ENCODE measurements around the gene EXOC3. TPM values are rescaled to one million over a fixed set of nuclear protein-coding genes. Genes with fewer than 3 reads are reported as not detected.
"Not testable (repeated sequence)": the region's sequence is repeated elsewhere in the genome, so short reads cannot be mapped to it uniquely, and the experiment has no call there.

The EXOC3 gene
- total RNA-seq, 1 experiment from 2014 or later: 24.4 TPM

- Histone ChIP-seq H3K9ac (ENCODE audit: low read length) (0 out of 2 replicates have a peak overlapping the region, but pooled peaks have one; percentile 54), H3K36me3 (ENCODE audit: insufficient read depth, low read length) (no peaks in the 10 kb centered on the region), H3K27me3 (ENCODE audit: low read length) (no peaks in the 10 kb centered on the region), H3K27ac (ENCODE audit: low read length) (no peak overlapping the region), H3K9me2 (replicated peaks; ENCODE audit: insufficient read depth, low read length) (no peaks in the 10 kb centered on the region), H2AFZ (ENCODE audit: low read length) (no peak overlapping the region), H3K4me1 (ENCODE audit: low read length) (peaks cover 24% of the 10 kb centered on the region), H3K9me3 (ENCODE audit: low read length) (no peaks in the 10 kb centered on the region), H3K4me3 (ENCODE audit: low read length) (no peak overlapping the region), H3K79me2 (ENCODE audit: low read length) (no peaks in the 10 kb centered on the region), H4K20me1 (ENCODE audit: insufficient read depth, low read depth, low read length) (peaks cover 5% of the 10 kb centered on the region; the same call in 1 of the 2 replicates), H3K4me2 (ENCODE audit: low read depth, low read length, poor library complexity, severe bottlenecking) (peak overlapping the region; percentile 65)
- no peak for DNase-seq
Measured at GRCh38 chr5:398475-399295, 44.3 kb upstream of the EXOC3 start.

GRCh38 chr5:399296-400281, 43.4 kb upstream of the EXOC3 start:
- H3K27me3 ChIP-seq (ENCODE audit: low read length): no peaks in the 10 kb centered on the region
- H3K79me2 ChIP-seq (ENCODE audit: low read length): no peaks in the 10 kb centered on the region
- peak overlapping the region; percentile 54 for H3K9ac ChIP-seq (ENCODE audit: low read length)
- no peaks in the 10 kb centered on the region for H3K9me3 ChIP-seq (ENCODE audit: low read length)
- H2AFZ ChIP-seq (ENCODE audit: low read length): no peak overlapping the region
- H3K4me2 ChIP-seq (ENCODE audit: low read depth, low read length, poor library complexity, severe bottlenecking): peak overlapping the region; percentile 65
- no peaks in the 10 kb centered on the region for H3K36me3 ChIP-seq (ENCODE audit: insufficient read depth, low read length)
- DNase-seq: peak; percentile 79
- H3K27ac ChIP-seq (ENCODE audit: low read length): no peak overlapping the region
- H4K20me1 ChIP-seq (ENCODE audit: insufficient read depth, low read depth, low read length): peaks cover 5% of the 10 kb centered on the region; the same call in 1 of the 2 replicates
- no peaks in the 10 kb centered on the region for H3K9me2 ChIP-seq (replicated peaks; ENCODE audit: insufficient read depth, low read length)
- H3K4me1 ChIP-seq (ENCODE audit: low read length): peaks cover 24% of the 10 kb centered on the region
- peak overlapping the region; percentile 36; the same call in 1 of the 2 replicates for H3K4me3 ChIP-seq (ENCODE audit: low read length)

GRCh38 chr5:400282-401145, 42.5 kb upstream of the EXOC3 start:
- H4K20me1 ChIP-seq (ENCODE audit: insufficient read depth, low read depth, low read length): peaks cover 5% of the 10 kb centered on the region; the same call in 1 of the 2 replicates
- DNase-seq: no peak
- no peaks in the 10 kb centered on the region for H3K36me3 ChIP-seq (ENCODE audit: insufficient read depth, low read length)
- H3K27ac ChIP-seq (ENCODE audit: low read length): no peak overlapping the region
- peaks cover 24% of the 10 kb centered on the region for H3K4me1 ChIP-seq (ENCODE audit: low read length)
- H3K9me3 ChIP-seq (ENCODE audit: low read length): no peaks in the 10 kb centered on the region
- peak overlapping the region; percentile 36; the same call in 1 of the 2 replicates for H3K4me3 ChIP-seq (ENCODE audit: low read length)
- H3K9ac ChIP-seq (ENCODE audit: low read length): no peak overlapping the region
- no peaks in the 10 kb centered on the region for H3K27me3 ChIP-seq (ENCODE audit: low read length)
- peak overlapping the region; percentile 65 for H3K4me2 ChIP-seq (ENCODE audit: low read depth, low read length, poor library complexity, severe bottlenecking)
- no peak overlapping the region for H2AFZ ChIP-seq (ENCODE audit: low read length)
- H3K79me2 ChIP-seq (ENCODE audit: low read length): no peaks in the 10 kb centered on the region
- no peaks in the 10 kb centered on the region for H3K9me2 ChIP-seq (replicated peaks; ENCODE audit: insufficient read depth, low read length)

- H3K27me3 ChIP-seq (ENCODE audit: low read length): no peaks in the 10 kb centered on the region
- no peak overlapping the region for H3K27ac ChIP-seq (ENCODE audit: low read length)
- H3K4me2 ChIP-seq (ENCODE audit: low read depth, low read length, poor library complexity, severe bottlenecking): no peak overlapping the region
Measured at GRCh38 chr5:401146-402034, 41.6 kb upstream of the EXOC3 start.

GRCh38 chr5:402219-402614, 40.8 kb upstream of the EXOC3 start:
- not testable (repeated sequence) for H3K36me3 ChIP-seq (ENCODE audit: insufficient read depth, low read length); H2AFZ ChIP-seq (ENCODE audit: low read length); DNase-seq; H3K27ac ChIP-seq (ENCODE audit: low read length); H3K79me2 ChIP-seq (ENCODE audit: low read length); H3K27me3 ChIP-seq (ENCODE audit: low read length); H3K9me3 ChIP-seq (ENCODE audit: low read length); H4K20me1 ChIP-seq (ENCODE audit: insufficient read depth, low read depth, low read length); H3K4me2 ChIP-seq (ENCODE audit: low read depth, low read length, poor library complexity, severe bottlenecking); H3K9ac ChIP-seq (ENCODE audit: low read length); H3K4me3 ChIP-seq (ENCODE audit: low read length); H3K9me2 ChIP-seq (replicated peaks; ENCODE audit: insufficient read depth, low read length)
- H3K4me1 ChIP-seq (ENCODE audit: low read length): peaks cover 24% of the 10 kb centered on the region

More at GRCh38 chr5:401146-402034, 41.6 kb upstream of the EXOC3 start:
- H3K9me2 ChIP-seq (replicated peaks; ENCODE audit: insufficient read depth, low read length): no peaks in the 10 kb centered on the region
- no peaks in the 10 kb centered on the region for H3K9me3 ChIP-seq (ENCODE audit: low read length)
- no peak overlapping the region for H3K9ac ChIP-seq (ENCODE audit: low read length)
- peaks cover 24% of the 10 kb centered on the region for H3K4me1 ChIP-seq (ENCODE audit: low read length)
- DNase-seq: no peak
- H3K4me3 ChIP-seq (ENCODE audit: low read length): no peak overlapping the region
- H3K36me3 ChIP-seq (ENCODE audit: insufficient read depth, low read length): no peaks in the 10 kb centered on the region
- no peaks in the 10 kb centered on the region for H3K79me2 ChIP-seq (ENCODE audit: low read length)
- H4K20me1 ChIP-seq (ENCODE audit: insufficient read depth, low read depth, low read length): peaks cover 5% of the 10 kb centered on the region; the same call in 1 of the 2 replicates
- H2AFZ ChIP-seq (ENCODE audit: low read length): no peak overlapping the region

- Histone ChIP-seq H4K20me1 (ENCODE audit: insufficient read depth, low read depth, low read length) (peaks cover 5% of the 10 kb centered on the region; the same call in 1 of the 2 replicates), H3K27me3 (ENCODE audit: low read length) (no peaks in the 10 kb centered on the region), H3K4me1 (ENCODE audit: low read length) (peaks cover 24% of the 10 kb centered on the region), H2AFZ (ENCODE audit: low read length) (no peak overlapping the region), H3K36me3 (ENCODE audit: insufficient read depth, low read length) (no peaks in the 10 kb centered on the region), H3K9me2 (replicated peaks; ENCODE audit: insufficient read depth, low read length) (no peaks in the 10 kb centered on the region), H3K27ac (ENCODE audit: low read length) (no peak overlapping the region), H3K9ac (ENCODE audit: low read length) (no peak overlapping the region), H3K79me2 (ENCODE audit: low read length) (no peaks in the 10 kb centered on the region), H3K4me2 (ENCODE audit: low read depth, low read length, poor library complexity, severe bottlenecking) (peak overlapping the region; percentile 27), H3K9me3 (ENCODE audit: low read length) (no peaks in the 10 kb centered on the region), H3K4me3 (ENCODE audit: low read length) (no peak overlapping the region)
- peak; percentile 53 for DNase-seq
Measured at GRCh38 chr5:402615-403359, 40.2 kb upstream of the EXOC3 start.

Measured in Karpas-422 (cell line).